ENCODE data around the gene ELMO1. TPM values are rescaled to one million over a fixed set of nuclear protein-coding genes. Genes with fewer than 3 reads are reported as not detected.

The ELMO1 gene
- polyA plus RNA-seq, 1 donor (not counting 4 experiments of a cell fraction or from before 2014, with no cell fraction given): not detected

DNA sequence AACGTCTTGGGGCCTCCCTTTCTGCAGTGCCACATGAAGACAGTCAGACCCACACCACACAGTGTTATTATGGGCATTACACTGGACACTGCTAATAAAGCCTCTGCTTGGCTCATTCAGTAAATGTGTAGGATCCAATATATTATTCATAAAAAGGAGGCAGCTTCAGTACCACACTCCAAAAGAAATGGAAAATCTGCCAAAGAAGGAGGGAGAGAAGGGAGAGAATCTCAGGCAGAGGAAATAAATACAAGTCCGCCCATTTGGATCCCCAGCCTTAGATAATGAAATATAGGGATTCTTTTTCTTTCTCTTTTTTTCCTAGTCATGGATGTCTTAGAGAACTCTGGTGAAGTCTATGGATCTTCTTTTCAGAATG lies 162.2 kb downstream of the ELMO1 start:
- no peak overlapping the region for H3K27ac ChIP-seq (ENCODE audit: control insufficient read depth, insufficient read depth, low read length)
- dilution Hi-C loops (cut with MboI; ENCODE audit: extremely low pct_ligation_motif_present, low sequenced_read_pairs): no loop called here

DNA sequence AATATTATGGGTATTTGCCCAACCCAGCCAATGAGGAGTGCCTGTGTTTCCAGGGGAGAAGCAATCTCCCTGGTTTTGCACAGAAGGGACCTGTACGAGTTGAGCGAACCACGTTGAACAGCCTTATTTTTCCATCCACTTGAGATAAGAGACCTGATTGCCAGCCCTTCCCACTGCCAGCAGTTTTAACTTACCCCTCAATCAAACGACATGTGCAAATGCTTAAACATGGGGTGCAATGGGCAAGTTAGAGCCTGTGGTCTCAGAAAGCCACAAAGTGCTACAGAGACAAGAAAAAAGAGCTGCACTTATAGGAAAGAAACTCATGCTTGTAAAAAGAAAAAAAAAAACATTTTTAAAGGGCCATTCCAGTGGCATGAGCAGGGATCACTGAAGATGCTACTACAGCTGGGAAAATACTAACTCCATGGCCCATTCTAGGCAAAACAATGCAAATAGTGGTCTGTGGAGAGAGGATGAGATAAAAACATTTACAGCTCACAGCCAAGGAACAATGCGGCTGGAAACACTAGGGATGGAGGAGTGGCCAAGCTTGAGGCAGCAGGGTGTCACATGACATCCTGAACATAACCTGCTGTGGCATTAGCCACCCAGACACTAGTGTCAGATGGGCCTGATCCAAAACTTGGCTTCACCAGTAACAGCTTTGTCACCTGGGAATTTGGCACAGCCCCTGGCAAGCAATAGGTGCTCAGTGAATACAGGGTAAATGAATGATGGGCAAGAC lies 162.8 kb downstream of the ELMO1 start:
- Histone ChIP-seq H3K4me3 (ENCODE audit: control insufficient read depth in 2 of 3, extremely low read depth in 1 of 3, insufficient read depth in 2 of 3, low read depth in 1 of 3, low read length in 3 of 3) (no peak overlapping the region), H3K9me1 (ENCODE audit: control insufficient read depth, extremely low read depth, insufficient read depth, low read length) (no peaks in the 10 kb centered on the region), H3K27me3 (ENCODE audit: control insufficient read depth, extremely low read depth, insufficient read depth, low read length) (no peaks in the 10 kb centered on the region), H3K4me2 (ENCODE audit: control insufficient read depth, extremely low read depth, insufficient read depth, low read depth, low read length) (no peak overlapping the region), H3K79me2 (ENCODE audit: control insufficient read depth, insufficient read depth, low read length) (no peaks in the 10 kb centered on the region), H3K36me3 (ENCODE audit: control insufficient read depth in 2 of 2, extremely low read depth in 1 of 2, insufficient read depth in 2 of 2, low read length in 2 of 2) (no peaks in the 10 kb centered on the region), H3K9ac (ENCODE audit: control insufficient read depth, extremely low read depth, insufficient read depth, low read length) (no peak overlapping the region), H3K27ac (ENCODE audit: control insufficient read depth, insufficient read depth, low read length) (no peak overlapping the region), H4K20me1 (ENCODE audit: control insufficient read depth, extremely low read depth, insufficient read depth, low read length) (no peaks in the 10 kb centered on the region), H2AFZ (ENCODE audit: control insufficient read depth, low read length) (no peak overlapping the region), H3K9me3 (ENCODE audit: control insufficient read depth, low read depth, low read length) (no peaks in the 10 kb centered on the region), H3K4me1 (ENCODE audit: control insufficient read depth, extremely low read depth, insufficient read depth, low read length) (no peaks in the 10 kb centered on the region)
- dilution Hi-C loops (cut with MboI; ENCODE audit: extremely low pct_ligation_motif_present, low sequenced_read_pairs): no loop called here
- FAIRE-seq: no peak
- TF ChIP-seq, protein P1, sequence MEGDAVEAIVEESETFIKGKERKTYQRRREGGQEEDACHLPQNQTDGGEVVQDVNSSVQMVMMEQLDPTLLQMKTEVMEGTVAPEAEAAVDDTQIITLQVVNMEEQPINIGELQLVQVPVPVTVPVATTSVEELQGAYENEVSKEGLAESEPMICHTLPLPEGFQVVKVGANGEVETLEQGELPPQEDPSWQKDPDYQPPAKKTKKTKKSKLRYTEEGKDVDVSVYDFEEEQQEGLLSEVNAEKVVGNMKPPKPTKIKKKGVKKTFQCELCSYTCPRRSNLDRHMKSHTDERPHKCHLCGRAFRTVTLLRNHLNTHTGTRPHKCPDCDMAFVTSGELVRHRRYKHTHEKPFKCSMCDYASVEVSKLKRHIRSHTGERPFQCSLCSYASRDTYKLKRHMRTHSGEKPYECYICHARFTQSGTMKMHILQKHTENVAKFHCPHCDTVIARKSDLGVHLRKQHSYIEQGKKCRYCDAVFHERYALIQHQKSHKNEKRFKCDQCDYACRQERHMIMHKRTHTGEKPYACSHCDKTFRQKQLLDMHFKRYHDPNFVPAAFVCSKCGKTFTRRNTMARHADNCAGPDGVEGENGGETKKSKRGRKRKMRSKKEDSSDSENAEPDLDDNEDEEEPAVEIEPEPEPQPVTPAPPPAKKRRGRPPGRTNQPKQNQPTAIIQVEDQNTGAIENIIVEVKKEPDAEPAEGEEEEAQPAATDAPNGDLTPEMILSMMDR (optimal IDR thresholded peaks at IDR 0.05 in 1 of 3, IDR thresholded peaks at IDR 0.05 in 1 of 3, conservative IDR thresholded peaks at IDR 0.05 in 1 of 3; ENCODE audit: extremely low read depth in 1 of 3, insufficient read depth in 2 of 3, low read length in 3 of 3): no peak
- no peak for TF ChIP-seq EZH2 (IDR thresholded peaks at IDR 0.05; ENCODE audit: low read length)
- no peak for DNase-seq (ENCODE audit: low read depth, low spot score)

More for the DNA sequence above, 162.2 kb downstream of the ELMO1 start:
- Histone ChIP-seq H3K4me3 (ENCODE audit: control insufficient read depth in 2 of 3, extremely low read depth in 1 of 3, insufficient read depth in 2 of 3, low read depth in 1 of 3, low read length in 3 of 3) (no peak overlapping the region), H3K79me2 (ENCODE audit: control insufficient read depth, insufficient read depth, low read length) (no peaks in the 10 kb centered on the region), H3K9me1 (ENCODE audit: control insufficient read depth, extremely low read depth, insufficient read depth, low read length) (no peaks in the 10 kb centered on the region), H3K36me3 (ENCODE audit: control insufficient read depth in 2 of 2, extremely low read depth in 1 of 2, insufficient read depth in 2 of 2, low read length in 2 of 2) (no peaks in the 10 kb centered on the region), H3K9me3 (ENCODE audit: control insufficient read depth, low read depth, low read length) (no peaks in the 10 kb centered on the region), H3K4me2 (ENCODE audit: control insufficient read depth, extremely low read depth, insufficient read depth, low read depth, low read length) (no peak overlapping the region), H4K20me1 (ENCODE audit: control insufficient read depth, extremely low read depth, insufficient read depth, low read length) (no peaks in the 10 kb centered on the region), H3K27me3 (ENCODE audit: control insufficient read depth, extremely low read depth, insufficient read depth, low read length) (no peaks in the 10 kb centered on the region), H3K9ac (ENCODE audit: control insufficient read depth, extremely low read depth, insufficient read depth, low read length) (no peak overlapping the region), H2AFZ (ENCODE audit: control insufficient read depth, low read length) (no peak overlapping the region), H3K4me1 (ENCODE audit: control insufficient read depth, extremely low read depth, insufficient read depth, low read length) (no peaks in the 10 kb centered on the region)
- DNase-seq (ENCODE audit: low read depth, low spot score): no peak
- no peak for FAIRE-seq
- no peak for TF ChIP-seq EZH2 (IDR thresholded peaks at IDR 0.05; ENCODE audit: low read length)
- TF ChIP-seq, protein P1 (optimal IDR thresholded peaks at IDR 0.05 in 1 of 3, IDR thresholded peaks at IDR 0.05 in 1 of 3, conservative IDR thresholded peaks at IDR 0.05 in 1 of 3; ENCODE audit: extremely low read depth in 1 of 3, insufficient read depth in 2 of 3, low read length in 3 of 3): no peak

All from keratinocyte (primary cell).